OCI-LY3 (cell line): ENCODE measurements around the gene VPS26B.

Experiments used
- H2AFZ ChIP-seq: fragments of 200-600, 300-600 bp; shearing (Covaris generic); 2 replicates; pipeline ENCODE4 v1.6.0; 2014; ENCODE audit warnings: antibody characterized with exemption, low read depth, low read length
- H3K27ac ChIP-seq: fragments of 200-600, 300-600 bp; sonication (generic); 2 replicates; pipeline ENCODE4 v1.5.1; 2014; ENCODE audit warnings: mild to moderate bottlenecking, low read length, moderate library complexity, mixed read lengths
- H3K27me3 ChIP-seq: fragments of 200-600, 300-600 bp; sonication (generic); 2 replicates; pipeline ENCODE4 v1.6.1; 2014; ENCODE audit warnings: low read depth, low read length, mixed read lengths
- H3K36me3 ChIP-seq: fragments of 200-600, 300-600 bp; sonication (generic); replicated peaks from 2 replicates; pipeline ENCODE3; 2014; ENCODE audit warnings: low read depth, low read length, mixed read lengths
- H3K4me1 ChIP-seq: fragments of 300-600, 200-600 bp; sonication (generic); 2 replicates; pipeline ENCODE4 v1.6.1; 2014; ENCODE audit warnings: low read length, mixed read lengths
- H3K4me2 ChIP-seq: fragments of 200-600, 300-600 bp; sonication (generic); 2 replicates; pipeline ENCODE4 v1.6.1; 2014; ENCODE audit warnings: low read length, mixed read lengths
- H3K4me3 ChIP-seq: fragments of 300-600, 200-600 bp; sonication (generic); 2 replicates; pipeline ENCODE4 v1.5.1; 2014; ENCODE audit warnings: antibody characterized with exemption, mild to moderate bottlenecking, low read length, moderate library complexity
- H3K79me2 ChIP-seq: fragments of 300-600, 200-600 bp; shearing (Covaris generic); 2 replicates; pipeline ENCODE4 v1.6.1; 2014; ENCODE audit warnings: mild to moderate bottlenecking, low read length, mixed read lengths
- H3K9ac ChIP-seq: fragments of 300-600, 200-600 bp; shearing (Covaris generic); 2 replicates; pipeline ENCODE4 v1.6.0; 2014; ENCODE audit warnings: mild to moderate bottlenecking, low read length, moderate library complexity
- H3K9me3 ChIP-seq: fragments of 200-600, 300-600 bp; shearing (Covaris generic); 2 replicates; pipeline ENCODE4 v1.6.1; 2014; ENCODE audit warnings: low read length, mixed read lengths; ENCODE audit not compliant: insufficient read depth
- H4K20me1 ChIP-seq: fragments of 200-600, 300-600 bp; sonication (generic); 2 replicates; pipeline ENCODE4 v1.6.1; 2016; ENCODE audit warnings: low read length, mixed read lengths; ENCODE audit not compliant: insufficient read depth
- EZH2phosphoT487 ChIP-seq: fragments of 200-600 bp; shearing (Covaris generic); IDR thresholded peaks from 2 replicates; pipeline ENCODE4 v1.6.1; 2018; ENCODE audit warnings: antibody characterized with exemption, mixed run types, low read depth
- TF ChIP-seq, protein P1 (sequence below): fragments of 200-600, 300-600 bp; sonication (generic); IDR thresholded peaks from 2 replicates; pipeline ENCODE4 v1.5.1; 2014; ENCODE audit warnings: antibody characterized with exemption, low read length, low read depth

The VPS26B gene

DNA sequence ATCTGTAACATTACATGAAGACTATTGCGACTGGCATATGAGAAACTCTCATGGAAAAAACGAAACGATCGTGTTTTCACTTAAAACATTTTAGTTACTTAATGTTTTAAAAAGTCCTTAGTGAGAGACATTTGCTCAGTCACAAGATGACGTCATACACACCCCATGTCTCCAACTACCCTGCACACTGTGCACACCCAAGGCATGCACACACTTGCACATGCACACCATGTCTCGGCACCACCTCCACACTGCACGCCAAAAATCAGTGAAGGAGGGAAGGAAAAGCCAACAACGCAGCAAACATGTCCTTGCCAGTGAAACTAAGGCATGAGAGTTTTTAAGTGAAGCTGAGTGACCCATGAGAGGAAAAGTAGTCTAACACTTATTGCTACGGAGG, 18.7 kb upstream of the VPS26B start:
- Histone ChIP-seq H3K27ac (no peak overlapping the region), H3K9ac (no peak overlapping the region), H3K27me3 (no peaks in the 10 kb centered on the region), H3K36me3 (peaks cover 72% of the 10 kb centered on the region), H3K9me3 (no peaks in the 10 kb centered on the region), H3K4me2 (no peak overlapping the region), H4K20me1 (no peaks in the 10 kb centered on the region; the same call in 1 of the 2 replicates), H3K4me1 (no peaks in the 10 kb centered on the region), H2AFZ (no peak overlapping the region), H3K4me3 (no peak overlapping the region), H3K79me2 (peaks cover 4% of the 10 kb centered on the region)
- TF ChIP-seq, protein P1, sequence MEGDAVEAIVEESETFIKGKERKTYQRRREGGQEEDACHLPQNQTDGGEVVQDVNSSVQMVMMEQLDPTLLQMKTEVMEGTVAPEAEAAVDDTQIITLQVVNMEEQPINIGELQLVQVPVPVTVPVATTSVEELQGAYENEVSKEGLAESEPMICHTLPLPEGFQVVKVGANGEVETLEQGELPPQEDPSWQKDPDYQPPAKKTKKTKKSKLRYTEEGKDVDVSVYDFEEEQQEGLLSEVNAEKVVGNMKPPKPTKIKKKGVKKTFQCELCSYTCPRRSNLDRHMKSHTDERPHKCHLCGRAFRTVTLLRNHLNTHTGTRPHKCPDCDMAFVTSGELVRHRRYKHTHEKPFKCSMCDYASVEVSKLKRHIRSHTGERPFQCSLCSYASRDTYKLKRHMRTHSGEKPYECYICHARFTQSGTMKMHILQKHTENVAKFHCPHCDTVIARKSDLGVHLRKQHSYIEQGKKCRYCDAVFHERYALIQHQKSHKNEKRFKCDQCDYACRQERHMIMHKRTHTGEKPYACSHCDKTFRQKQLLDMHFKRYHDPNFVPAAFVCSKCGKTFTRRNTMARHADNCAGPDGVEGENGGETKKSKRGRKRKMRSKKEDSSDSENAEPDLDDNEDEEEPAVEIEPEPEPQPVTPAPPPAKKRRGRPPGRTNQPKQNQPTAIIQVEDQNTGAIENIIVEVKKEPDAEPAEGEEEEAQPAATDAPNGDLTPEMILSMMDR = no peak
- TF ChIP-seq EZH2phosphoT487 = no peak

DNA sequence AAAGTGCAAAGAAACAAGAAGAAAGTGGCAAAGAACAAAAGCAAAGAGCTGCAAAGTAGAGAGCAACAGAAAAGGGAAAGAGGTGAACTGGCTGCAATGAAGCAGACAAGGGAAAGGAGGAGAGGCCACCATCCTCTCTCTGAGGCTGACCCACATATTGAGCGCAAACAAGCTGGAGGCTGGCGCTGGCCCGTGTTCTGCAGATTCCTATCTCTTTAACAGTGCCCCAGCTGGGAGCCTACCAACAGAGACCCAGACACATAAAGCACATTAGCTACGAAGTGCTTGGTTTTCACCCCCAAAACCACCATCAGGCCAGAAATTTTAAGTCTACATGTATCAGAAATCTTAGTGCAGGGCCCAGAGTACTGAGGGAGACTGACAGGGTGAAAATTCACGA, 18.3 kb upstream of the VPS26B start:
- peaks cover 72% of the 10 kb centered on the region for H3K36me3 ChIP-seq
- H3K4me3 ChIP-seq = no peak overlapping the region
- no peak overlapping the region for H2AFZ ChIP-seq
- H3K4me1 ChIP-seq = no peaks in the 10 kb centered on the region
- TF ChIP-seq EZH2phosphoT487 = no peak
- TF ChIP-seq, protein P1 = no peak
- no peaks in the 10 kb centered on the region; the same call in 1 of the 2 replicates for H4K20me1 ChIP-seq
- no peaks in the 10 kb centered on the region for H3K9me3 ChIP-seq
- no peak overlapping the region for H3K4me2 ChIP-seq
- peaks cover 8% of the 10 kb centered on the region for H3K79me2 ChIP-seq
- no peaks in the 10 kb centered on the region for H3K27me3 ChIP-seq
- H3K27ac ChIP-seq = no peak overlapping the region
- no peak overlapping the region for H3K9ac ChIP-seq

DNA sequence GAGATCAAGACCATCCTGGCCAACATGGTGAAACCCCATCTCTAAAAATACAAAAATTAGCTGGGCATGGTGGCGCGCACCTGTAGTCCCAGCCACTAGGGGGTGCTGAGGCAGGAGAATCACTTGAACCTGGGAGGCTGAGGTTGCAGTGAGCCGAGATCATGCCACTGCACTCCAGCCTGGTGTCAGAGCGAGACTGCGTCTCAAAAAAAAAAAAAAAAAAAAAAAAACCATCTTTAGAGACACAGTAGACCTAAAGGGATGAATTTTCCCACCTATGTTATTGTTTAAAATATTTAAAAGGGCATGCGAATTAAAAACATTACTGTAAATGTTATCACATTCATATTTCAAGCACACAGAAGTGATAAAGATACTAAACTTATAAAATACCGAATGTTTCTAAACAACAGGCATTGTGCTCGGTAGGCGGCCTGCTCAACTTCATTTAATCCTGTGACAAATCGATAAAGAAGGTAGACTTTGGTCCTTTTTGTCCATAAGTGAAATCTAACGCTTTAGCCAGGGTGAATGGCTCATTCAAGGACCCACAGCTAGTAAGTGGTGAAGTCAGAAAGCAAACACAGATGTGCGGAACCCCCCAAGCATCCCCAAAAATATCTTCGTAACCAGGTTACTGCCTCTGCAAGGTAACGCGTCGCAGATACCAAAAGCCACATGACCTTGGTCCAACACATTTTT, 16.8 kb upstream of the VPS26B start:
- H3K4me1 ChIP-seq = no peaks in the 10 kb centered on the region
- H3K27me3 ChIP-seq = no peaks in the 10 kb centered on the region
- no peak overlapping the region for H2AFZ ChIP-seq
- peaks cover 3% of the 10 kb centered on the region; the same call in 1 of the 2 replicates for H4K20me1 ChIP-seq
- no peaks in the 10 kb centered on the region for H3K9me3 ChIP-seq
- peaks cover 71% of the 10 kb centered on the region for H3K36me3 ChIP-seq
- no peak overlapping the region for H3K27ac ChIP-seq
- no peak overlapping the region for H3K4me2 ChIP-seq
- peaks cover 23% of the 10 kb centered on the region for H3K79me2 ChIP-seq
- TF ChIP-seq EZH2phosphoT487 = no peak
- TF ChIP-seq, protein P1 = peak; percentile 48
- H3K4me3 ChIP-seq = no peak overlapping the region
- H3K9ac ChIP-seq = no peak overlapping the region

DNA sequence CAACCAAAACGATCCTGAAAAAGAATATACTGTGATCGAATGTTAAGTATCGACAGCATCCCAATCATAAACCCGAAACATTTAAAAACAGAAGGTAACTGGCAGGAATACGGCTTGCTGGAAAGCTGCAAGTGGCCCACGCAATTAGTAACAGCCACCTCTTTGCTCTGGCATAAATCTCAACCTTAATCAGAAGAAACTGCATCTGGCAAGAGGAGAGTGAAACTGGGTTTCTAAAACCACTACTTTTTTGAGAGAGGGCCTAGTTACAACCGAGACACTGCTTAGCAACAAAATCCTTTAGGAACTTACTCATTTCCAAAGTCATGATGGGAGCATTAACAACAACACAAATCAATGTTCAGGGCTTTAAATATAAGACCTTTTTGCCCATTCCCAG, 8.6 kb upstream of the VPS26B start:
- no peak overlapping the region for H3K9ac ChIP-seq
- H3K4me1 ChIP-seq = no peaks in the 10 kb centered on the region
- TF ChIP-seq, protein P1 = no peak
- no peak for TF ChIP-seq EZH2phosphoT487
- H3K4me3 ChIP-seq = no peak overlapping the region
- no peak overlapping the region for H2AFZ ChIP-seq
- no peak overlapping the region for H3K4me2 ChIP-seq
- H3K9me3 ChIP-seq = no peaks in the 10 kb centered on the region
- H3K36me3 ChIP-seq = peaks cover 43% of the 10 kb centered on the region
- no peak overlapping the region for H3K27ac ChIP-seq
- peaks cover 86% of the 10 kb centered on the region for H3K79me2 ChIP-seq
- H4K20me1 ChIP-seq = peaks cover 21% of the 10 kb centered on the region
- H3K27me3 ChIP-seq = no peaks in the 10 kb centered on the region
